Activated gamma-delta T cell treated with anti-CD3 and anti-CD28 coated beads, Interleukin-2, amount 50 U/mL, for 16 hours (primary cell): Measurements from ENCODE around the gene DPH1.

Experiments used
- DNase-seq: peaks from one replicate; pipeline ENCODE4 v3.0.0-alpha.2; 2020; ENCODE audit warnings: low read depth

DPH1 gene

DNA sequence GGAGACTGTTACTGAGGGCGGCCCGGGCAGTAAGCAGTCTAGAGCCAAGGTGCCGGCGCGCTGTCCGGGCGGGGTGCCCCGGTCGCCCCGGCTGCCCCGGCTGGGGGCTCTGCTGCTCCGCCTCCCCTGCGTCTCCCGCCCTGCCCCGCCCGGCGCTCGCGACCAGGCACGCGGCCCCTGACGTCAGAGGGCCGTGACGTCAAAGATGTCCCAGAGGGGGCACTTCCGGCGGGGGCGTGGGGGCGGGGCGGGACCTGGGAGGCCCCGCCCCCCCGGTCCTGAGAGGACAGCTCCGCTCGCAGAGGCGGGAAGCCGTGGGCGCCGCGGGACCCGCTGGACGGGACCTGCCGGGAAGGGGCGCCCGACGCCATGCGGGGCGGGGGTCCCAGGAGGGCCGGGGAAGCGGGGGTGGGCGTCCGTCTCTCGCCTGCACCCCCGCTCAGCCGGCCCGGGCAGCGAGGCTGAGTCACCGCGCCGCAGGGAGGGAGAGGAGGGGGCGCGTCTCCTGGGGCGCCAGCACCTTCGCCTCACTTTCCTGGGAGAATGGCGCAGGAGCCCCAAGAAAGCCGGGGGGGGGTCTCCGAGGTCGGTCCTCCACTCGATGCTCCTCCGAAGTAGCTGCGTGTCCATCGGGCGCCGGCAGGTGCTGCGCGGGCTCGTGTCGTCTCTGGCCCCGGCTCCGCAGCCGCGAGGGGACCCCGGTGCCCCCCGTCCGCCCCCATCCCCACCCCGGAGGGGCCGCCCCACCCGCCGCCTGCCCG, 20.5 kb downstream of the DPH1 start:
- peak; percentile 61 for DNase-seq

DNA sequence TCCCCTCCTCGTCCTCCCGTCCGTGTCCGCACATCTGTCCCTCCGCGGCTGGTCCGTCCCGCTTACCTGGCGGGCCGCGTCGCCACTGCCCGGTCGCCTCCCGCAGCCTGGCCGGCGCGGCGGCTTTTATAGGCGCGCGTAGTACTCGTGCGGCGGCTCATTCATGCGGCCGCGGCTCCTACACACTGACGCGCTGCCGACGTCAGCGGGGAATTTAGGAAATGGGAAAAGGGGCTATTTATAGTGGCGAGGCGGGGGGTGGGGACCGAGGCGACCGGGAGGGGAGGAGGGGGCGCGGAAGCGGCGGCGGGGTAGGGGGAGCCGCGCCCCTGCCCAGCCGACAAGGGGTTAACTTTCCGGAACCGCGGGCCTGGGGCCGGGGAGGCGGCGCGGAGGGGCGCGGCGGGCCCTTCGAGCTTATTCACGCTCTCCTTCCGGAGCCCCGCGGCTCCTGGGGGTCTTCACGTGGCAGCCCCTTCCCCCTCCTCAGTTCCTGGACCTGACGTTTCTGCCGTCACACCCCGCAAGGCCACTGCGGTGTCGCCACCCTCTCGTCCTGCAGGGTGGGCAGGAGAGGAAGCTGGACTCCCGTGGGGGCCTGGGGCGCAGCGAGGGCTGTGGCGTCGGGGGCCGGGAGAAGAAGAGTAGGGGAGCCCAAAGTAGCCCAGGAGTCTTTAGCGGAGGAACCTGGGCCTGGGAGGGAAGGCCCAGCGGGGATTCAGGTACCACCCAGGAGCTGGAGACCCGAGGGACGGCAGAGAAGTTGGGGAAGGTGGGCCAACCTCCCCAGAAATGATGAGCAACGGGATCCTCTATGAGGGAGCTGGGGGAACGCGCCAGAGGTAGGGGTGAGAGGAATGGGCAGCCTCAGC, 21.3 kb downstream of the DPH1 start:
- DNase-seq = no peak

DNA sequence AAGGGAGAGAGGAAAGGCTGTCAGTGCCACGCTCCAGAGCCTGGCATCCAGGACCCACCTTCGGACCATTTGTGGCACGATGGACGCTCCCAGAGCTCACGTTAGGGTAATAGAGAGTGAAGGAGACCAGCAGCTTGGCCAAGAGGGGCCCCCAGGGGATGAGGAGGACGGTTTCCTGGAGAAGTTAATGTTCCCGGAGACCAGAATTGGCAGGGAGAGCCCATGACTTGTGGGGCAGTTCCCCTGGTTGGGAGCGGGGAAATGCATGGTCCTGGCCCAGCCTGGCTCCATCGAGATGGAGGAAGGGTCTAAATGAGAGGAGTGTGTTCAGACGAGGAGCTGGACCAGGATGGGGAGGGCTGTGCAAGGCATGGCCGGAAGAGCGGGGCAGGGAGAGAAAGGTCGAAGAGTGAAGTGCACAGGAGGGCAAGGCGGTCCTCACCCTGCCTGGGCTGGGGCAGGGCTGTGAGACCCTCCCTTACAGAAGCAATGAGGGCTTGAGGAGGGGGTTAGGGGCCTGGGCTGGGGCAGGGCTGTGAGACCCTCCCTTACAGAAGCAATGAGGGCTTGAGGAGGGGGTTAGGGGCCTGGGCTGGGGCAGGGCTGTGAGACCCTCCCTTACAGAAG, 22.1 kb downstream of the DPH1 start:
- DNase-seq = no peak

DNA sequence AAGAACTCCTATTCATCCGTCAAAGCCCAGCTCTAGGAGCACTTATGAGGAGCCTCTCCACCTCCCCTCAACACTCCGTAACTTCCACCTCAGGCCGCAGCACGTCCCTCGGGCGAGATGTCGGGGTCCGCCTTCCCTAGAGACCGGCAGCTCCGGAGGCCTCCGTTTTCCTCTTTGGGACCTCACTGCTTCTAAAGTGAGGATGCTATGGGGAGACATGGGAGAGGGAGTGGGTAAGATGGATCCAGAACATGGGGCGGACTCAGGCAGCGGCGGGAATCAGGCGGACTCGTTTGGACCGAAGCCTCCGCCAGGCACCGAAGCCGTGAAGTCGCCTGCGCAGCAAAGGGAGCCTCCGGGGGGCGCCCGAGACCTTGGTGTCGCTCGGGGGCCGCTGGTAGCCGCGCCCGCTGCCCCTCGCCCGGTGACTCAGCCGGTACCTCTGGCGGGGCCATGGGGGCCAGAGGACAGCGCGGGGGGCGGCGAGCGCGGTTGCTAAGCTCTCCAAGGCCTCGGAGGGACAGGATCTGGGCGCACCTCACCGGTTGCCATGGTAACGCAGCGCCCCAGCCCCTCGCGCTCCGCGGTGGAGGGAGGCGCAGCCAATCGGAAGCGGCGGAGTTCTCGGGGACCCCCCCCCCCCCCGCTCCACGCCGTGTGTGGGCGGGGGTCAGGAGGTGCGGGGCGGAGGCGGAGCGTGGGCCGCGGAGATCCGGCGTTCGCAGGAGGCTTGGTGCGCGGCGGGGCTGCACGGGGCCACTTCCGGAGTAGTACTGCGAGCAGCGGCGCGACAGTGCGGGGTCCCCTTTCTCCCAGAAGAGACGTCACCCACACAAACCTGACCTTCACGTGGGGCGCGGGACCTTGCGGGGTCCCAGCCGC, 23.7 kb downstream of the DPH1 start:
- DNase-seq = peak; percentile 75

DNA sequence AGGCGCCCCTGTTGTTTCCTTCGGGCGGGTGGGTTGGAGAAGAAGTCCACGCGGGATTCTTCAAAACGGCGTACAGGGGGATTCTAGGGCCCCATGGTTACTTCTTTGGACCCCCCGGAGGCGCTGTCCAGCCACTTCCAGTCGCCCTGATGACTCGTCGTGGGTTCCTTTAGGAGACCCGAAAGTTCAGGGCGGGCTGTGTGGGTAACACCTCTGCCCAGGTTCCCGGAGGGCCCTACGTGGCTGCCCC, 24.2 kb downstream of the DPH1 start:
- DNase-seq = no peak

DNA sequence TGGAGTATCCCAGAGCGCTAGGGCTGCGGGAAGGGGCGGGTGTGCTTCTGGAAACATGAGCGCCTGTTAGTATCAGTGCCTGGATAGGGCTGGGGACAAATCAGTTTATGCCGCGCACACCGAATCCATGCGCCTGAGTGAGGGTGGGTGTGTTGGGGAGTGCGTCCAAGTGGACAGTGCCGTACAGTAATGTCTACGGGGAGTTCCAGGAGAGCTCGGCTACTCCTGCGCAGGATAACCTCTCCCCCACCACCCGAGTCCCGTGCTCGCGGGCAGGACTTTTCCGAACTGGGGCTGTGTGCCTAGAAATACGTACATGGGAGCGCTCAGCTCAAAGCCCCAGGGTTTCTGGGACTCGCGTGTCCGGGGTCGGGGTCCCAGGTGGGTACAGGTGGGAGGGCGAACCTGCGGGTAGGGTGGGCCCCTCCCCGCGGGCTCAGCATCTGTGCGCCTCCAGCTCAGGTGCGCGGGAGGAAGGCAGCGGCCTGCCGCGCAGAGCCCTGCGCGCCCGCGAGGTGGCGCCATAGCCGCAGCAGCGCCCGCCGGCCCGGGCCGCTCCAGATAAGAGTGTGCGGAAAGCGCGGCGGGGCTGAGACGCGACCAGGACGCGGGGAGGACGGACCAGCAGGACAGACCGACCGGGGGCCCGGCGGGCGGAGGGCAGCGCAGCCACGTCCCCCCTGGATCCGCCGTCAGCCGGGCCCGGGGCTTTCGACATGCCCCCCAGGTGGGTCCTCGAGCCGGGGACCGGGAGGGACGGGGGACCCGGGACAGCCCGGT, 24.7 kb downstream of the DPH1 start, which contains the start of gene HIC1:
TSS of gene HIC1 (plus strand) at position 592 of the 780 bp plus-strand sequence. CDS start 1,588 bp downstream, outside the sequence.
- DNase-seq = peak; percentile 69

GRCh38 chr17:2055292-2056205, 25.6 kb downstream of the DPH1 start:
- DNase-seq = no peak

GRCh38 chr17:2056206-2057174, 26.5 kb downstream of the DPH1 start:
- DNase-seq = no peak

GRCh38 chr17:2057175-2057759, 27.3 kb downstream of the DPH1 start:
- no peak for DNase-seq

- no peak for DNase-seq
Measured at GRCh38 chr17:2057760-2058585, 28.0 kb downstream of the DPH1 start.

DNA sequence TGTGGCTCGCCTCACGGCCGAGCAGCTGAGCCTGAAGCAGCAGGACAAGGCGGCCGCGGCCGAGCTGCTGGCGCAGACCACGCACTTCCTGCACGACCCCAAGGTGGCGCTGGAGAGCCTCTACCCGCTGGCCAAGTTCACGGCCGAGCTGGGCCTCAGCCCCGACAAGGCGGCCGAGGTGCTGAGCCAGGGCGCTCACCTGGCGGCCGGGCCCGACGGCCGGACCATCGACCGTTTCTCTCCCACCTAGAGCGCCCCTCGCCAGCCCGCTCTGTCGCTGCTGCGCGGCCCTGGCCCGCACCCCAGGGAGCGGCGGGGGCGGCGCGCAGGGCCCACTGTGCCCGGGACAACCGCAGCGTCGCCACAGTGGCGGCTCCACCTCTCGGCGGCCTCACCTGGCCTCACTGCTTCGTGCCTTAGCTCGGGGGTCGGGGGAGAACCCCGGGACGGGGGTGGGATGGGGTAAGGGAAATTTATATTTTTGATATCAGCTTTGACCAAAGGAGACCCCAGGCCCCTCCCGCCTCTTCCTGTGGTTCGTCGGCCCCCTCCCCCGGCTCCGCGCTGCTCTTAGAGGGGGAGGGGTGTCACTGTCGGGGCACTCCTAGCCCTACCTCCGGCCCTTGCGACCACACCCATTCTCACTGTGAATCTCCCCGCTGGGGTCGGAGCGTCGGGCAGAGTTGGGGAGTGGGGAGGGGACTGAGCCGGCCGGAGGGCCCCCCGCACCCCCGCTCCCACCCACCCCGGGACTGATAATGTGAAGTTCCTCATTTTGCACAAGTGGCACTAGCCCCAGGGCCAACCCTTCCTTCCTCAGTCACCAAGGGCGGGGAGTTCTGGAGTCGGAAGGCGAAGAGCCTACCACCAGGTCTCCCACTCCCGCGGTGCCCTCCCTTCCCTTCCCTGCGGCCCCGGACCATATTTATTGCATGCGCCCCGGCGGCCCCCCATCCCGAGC, 28.9 kb downstream of the DPH1 start:
- peak; percentile 34 for DNase-seq

- no peak for DNase-seq
Measured at GRCh38 chr17:2059547-2060384, 29.8 kb downstream of the DPH1 start.

DNA sequence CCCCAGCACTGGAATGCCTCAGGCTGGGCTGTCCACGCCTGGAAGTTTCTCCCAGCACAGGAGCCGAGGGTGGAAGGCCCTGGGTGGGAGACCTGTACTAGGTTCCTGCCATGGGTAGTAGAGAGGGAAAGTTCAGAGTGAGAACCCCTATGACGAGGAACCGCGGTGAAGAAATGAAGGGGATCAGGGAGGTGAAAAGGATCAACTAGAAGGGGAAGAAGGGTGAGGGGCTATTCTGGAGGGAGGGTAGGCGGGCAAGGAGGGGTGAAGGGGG, 30.4 kb downstream of the DPH1 start:
- no peak for DNase-seq

DNA sequence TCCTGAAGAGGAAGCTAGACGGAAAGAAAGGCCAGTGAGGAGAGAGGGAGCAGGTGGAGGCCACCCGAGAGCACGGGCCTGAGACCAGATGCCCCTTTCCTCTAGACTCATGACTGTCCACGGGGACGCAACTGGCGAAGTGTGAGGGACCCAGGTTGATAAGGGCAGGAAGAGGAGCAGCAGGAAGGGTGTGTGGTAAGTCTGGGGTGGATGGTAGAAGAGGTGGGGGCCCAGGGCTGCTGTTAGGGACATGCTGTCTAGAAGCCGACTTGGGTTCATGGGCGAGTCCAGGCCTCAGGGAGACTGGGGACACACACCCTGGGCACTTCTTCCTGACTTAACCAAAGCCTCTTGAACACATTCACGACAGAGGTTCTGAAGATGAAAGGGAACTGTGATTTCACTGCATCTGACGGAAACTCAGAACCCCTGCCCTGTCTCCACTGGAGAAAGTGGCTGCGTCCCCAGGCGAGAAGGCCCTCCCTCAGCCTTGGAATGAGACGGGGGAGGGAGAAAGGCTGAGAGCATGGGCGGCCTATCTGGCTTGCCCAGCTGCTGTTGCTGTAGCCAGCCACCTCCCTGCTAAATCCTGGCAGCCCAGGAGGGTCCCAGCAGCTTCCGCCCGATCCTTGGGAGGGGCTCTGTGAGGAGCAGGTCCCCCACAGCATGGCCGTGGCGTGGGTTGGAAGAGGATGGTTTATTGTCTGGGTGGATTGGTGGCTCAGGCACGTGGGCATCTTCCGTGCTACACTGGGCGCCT, 30.9 kb downstream of the DPH1 start:
- no peak for DNase-seq

DNA sequence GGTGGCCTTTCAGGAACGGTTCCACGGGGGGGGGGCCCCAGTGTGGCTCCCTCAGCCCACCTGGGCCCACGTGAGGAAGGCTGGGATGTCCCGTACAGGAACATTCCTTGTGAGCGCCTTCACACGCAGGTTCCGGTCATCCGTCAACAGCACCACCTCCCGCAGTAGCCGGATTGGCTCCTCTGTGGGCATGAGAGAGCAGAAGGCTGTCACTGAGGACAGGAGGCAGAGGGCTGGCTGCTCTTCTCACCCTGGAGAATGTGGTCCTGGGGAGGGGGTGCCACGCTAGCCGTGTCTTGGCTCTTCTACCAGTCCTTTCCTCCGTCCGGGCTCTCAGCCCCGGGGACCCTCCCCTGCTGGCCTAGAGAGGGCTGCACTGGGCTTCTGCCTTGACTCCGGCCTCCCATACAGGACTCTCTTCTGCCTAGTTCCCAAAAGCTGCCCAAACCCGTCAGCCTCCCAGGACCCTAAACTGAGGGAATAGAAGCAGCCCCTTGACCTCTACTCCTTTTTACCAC, 31.5 kb downstream of the DPH1 start:
- DNase-seq = no peak
